Inflammatory macrophage treated with lipopolysaccharide for 1 hour (primary cell): ENCODE measurements around the gene SUV39H1.
"Not testable (repeated sequence)": the region's sequence is repeated elsewhere in the genome, so short reads cannot be mapped to it uniquely, and the experiment has no call there.

Experiments used
- DNase-seq, 2 donors: peaks; one replicate each; pipeline ENCODE4 v3.0.0-alpha.2; 2020 to 2022

The SUV39H1 gene

GRCh38 chrX:48696301-48696908 lies at the start of gene SUV39H1:
Gene SUV39H1, plus strand, starts transcription at chrX:48696734. Its CDS starts 51 bp downstream, at chrX:48696785.
- DNase-seq = peak; percentile 86

GRCh38 chrX:48648336-48648751 lies 48.2 kb upstream of the SUV39H1 start:
- peak; percentile 38 to 45 for DNase-seq

GRCh38 chrX:48649102-48649501 lies 47.4 kb upstream of the SUV39H1 start:
- no peak for DNase-seq

GRCh38 chrX:48652055-48652579 lies 44.4 kb upstream of the SUV39H1 start:
- not testable (repeated sequence) for DNase-seq

- not testable (repeated sequence) for DNase-seq
Measured at GRCh38 chrX:48654746-48655145, 41.8 kb upstream of the SUV39H1 start.

- DNase-seq = not testable (repeated sequence)
Measured at GRCh38 chrX:48659686-48660085, 36.8 kb upstream of the SUV39H1 start.

- DNase-seq = no peak
Measured at GRCh38 chrX:48663241-48663640, 33.3 kb upstream of the SUV39H1 start.

- DNase-seq = no peak
Measured at GRCh38 chrX:48664156-48664555, 32.4 kb upstream of the SUV39H1 start.

GRCh38 chrX:48665991-48666390 lies 30.5 kb upstream of the SUV39H1 start:
- no peak for DNase-seq

GRCh38 chrX:48666649-48667048 lies 29.9 kb upstream of the SUV39H1 start:
- no peak for DNase-seq

GRCh38 chrX:48667509-48667908 lies 29.0 kb upstream of the SUV39H1 start:
- peak; percentile 69 to 72 for DNase-seq

GRCh38 chrX:48668187-48668586 lies 28.3 kb upstream of the SUV39H1 start:
- not testable (repeated sequence) for DNase-seq

GRCh38 chrX:48676106-48676892 lies 20.2 kb upstream of the SUV39H1 start:
- DNase-seq = peak; percentile 84

- DNase-seq = no peak
Measured at GRCh38 chrX:48676893-48677270, 19.7 kb upstream of the SUV39H1 start.

- DNase-seq = no peak
Measured at GRCh38 chrX:48677516-48677915, 19.0 kb upstream of the SUV39H1 start.

GRCh38 chrX:48680467-48680866 lies 16.1 kb upstream of the SUV39H1 start:
- DNase-seq = peak; percentile 73 to 89

- DNase-seq = not testable (repeated sequence)
Measured at GRCh38 chrX:48680925-48681324, 15.6 kb upstream of the SUV39H1 start.

GRCh38 chrX:48681539-48682183 lies 14.9 kb upstream of the SUV39H1 start:
- no peak for DNase-seq

- peak; percentile 42 to 55 for DNase-seq
Measured at GRCh38 chrX:48682795-48683194, 13.7 kb upstream of the SUV39H1 start.

- DNase-seq = peak; percentile 45 to 61
Measured at GRCh38 chrX:48683411-48683982, 13.0 kb upstream of the SUV39H1 start, which contains the start of gene WAS. Gene WAS, plus strand, starts transcription at chrX:48683799. Its CDS starts 55 bp downstream, at chrX:48683854.

- DNase-seq = no peak
Measured at GRCh38 chrX:48684134-48684533, 12.4 kb upstream of the SUV39H1 start.

- DNase-seq = no peak
Measured at GRCh38 chrX:48685416-48685815, 11.1 kb upstream of the SUV39H1 start.

- DNase-seq = no peak
Measured at GRCh38 chrX:48688531-48689150, 7.9 kb upstream of the SUV39H1 start.
